ENCODE data around the gene CRAT.

CRAT gene

DNA sequence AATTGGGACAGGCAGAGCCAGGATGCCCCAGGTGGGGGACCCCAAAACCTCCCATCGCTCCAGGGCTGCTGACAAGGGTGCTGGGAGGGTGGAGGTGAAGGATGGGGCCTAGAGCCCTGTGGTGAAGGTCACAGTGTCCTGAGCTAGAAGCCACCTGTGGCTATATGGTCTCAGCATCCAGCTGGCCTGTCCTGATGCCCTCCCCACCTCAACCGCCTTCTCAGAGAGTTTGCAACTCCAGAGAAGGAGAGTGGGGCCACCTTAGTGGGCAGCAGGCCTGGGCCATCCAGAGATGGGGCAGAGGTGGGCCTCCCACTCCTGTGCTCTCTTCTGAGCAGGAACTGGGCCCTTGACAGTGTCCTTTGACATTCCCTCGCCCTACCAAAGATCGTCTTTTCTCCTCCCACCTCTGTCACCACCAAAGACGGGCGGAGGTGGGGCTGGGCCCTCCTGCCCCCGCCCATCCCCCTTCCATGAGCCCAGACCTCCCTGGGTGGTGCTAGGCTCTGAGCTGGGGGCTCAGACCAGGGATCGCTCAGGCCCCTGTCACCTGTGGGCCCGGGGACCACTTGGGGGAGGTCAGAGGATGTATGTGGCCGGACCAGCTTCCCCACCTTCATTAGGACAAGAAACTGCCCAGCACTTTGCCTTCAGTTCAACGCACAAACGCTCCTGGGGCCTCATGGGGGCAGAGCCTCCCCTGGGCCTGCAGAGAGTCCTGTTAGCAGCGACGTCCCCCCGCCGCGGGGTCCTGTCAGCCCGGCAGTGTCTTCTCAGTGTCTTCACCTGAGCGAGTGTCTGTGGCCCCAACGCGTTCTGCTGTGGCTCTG, 39.7 kb downstream of the CRAT start:
- TF ChIP-seq RAD21 (IDR thresholded peaks at IDR 0.05; ENCODE audit: low read depth) (no peak), YY1 (IDR thresholded peaks at IDR 0.05; ENCODE audit: low read depth) (no peak), EP300 (IDR thresholded peaks at IDR 0.05; ENCODE audit: borderline replicate concordance) (no peak), NFIC (IDR thresholded peaks at IDR 0.05) (no peak), TAF1 (IDR thresholded peaks at IDR 0.05; ENCODE audit: low read depth) (no peak), TEAD4 (IDR thresholded peaks at IDR 0.05) (no peak), FOXM1 (IDR thresholded peaks at IDR 0.05; ENCODE audit: borderline replicate concordance, low read depth) (no peak), ZBTB7A (IDR thresholded peaks at IDR 0.05; ENCODE audit: low read depth) (no peak), TCF12 (IDR thresholded peaks at IDR 0.05; ENCODE audit: low read depth) (no peak), EGR1 (IDR thresholded peaks at IDR 0.05) (no peak), CREB1 (IDR thresholded peaks at IDR 0.05; ENCODE audit: low read depth) (no peak), CEBPB (IDR thresholded peaks at IDR 0.05) (no peak)
- TF ChIP-seq, protein P1, sequence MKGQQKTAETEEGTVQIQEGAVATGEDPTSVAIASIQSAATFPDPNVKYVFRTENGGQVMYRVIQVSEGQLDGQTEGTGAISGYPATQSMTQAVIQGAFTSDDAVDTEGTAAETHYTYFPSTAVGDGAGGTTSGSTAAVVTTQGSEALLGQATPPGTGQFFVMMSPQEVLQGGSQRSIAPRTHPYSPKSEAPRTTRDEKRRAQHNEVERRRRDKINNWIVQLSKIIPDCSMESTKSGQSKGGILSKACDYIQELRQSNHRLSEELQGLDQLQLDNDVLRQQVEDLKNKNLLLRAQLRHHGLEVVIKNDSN (IDR thresholded peaks at IDR 0.05), result no peak
- TF ChIP-seq, protein P2, sequence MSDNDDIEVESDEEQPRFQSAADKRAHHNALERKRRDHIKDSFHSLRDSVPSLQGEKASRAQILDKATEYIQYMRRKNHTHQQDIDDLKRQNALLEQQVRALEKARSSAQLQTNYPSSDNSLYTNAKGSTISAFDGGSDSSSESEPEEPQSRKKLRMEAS (IDR thresholded peaks at IDR 0.05), result no peak
- TF ChIP-seq, protein P3, sequence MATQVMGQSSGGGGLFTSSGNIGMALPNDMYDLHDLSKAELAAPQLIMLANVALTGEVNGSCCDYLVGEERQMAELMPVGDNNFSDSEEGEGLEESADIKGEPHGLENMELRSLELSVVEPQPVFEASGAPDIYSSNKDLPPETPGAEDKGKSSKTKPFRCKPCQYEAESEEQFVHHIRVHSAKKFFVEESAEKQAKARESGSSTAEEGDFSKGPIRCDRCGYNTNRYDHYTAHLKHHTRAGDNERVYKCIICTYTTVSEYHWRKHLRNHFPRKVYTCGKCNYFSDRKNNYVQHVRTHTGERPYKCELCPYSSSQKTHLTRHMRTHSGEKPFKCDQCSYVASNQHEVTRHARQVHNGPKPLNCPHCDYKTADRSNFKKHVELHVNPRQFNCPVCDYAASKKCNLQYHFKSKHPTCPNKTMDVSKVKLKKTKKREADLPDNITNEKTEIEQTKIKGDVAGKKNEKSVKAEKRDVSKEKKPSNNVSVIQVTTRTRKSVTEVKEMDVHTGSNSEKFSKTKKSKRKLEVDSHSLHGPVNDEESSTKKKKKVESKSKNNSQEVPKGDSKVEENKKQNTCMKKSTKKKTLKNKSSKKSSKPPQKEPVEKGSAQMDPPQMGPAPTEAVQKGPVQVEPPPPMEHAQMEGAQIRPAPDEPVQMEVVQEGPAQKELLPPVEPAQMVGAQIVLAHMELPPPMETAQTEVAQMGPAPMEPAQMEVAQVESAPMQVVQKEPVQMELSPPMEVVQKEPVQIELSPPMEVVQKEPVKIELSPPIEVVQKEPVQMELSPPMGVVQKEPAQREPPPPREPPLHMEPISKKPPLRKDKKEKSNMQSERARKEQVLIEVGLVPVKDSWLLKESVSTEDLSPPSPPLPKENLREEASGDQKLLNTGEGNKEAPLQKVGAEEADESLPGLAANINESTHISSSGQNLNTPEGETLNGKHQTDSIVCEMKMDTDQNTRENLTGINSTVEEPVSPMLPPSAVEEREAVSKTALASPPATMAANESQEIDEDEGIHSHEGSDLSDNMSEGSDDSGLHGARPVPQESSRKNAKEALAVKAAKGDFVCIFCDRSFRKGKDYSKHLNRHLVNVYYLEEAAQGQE (IDR thresholded peaks at IDR 0.05; ENCODE audit: low read depth), result no peak

DNA sequence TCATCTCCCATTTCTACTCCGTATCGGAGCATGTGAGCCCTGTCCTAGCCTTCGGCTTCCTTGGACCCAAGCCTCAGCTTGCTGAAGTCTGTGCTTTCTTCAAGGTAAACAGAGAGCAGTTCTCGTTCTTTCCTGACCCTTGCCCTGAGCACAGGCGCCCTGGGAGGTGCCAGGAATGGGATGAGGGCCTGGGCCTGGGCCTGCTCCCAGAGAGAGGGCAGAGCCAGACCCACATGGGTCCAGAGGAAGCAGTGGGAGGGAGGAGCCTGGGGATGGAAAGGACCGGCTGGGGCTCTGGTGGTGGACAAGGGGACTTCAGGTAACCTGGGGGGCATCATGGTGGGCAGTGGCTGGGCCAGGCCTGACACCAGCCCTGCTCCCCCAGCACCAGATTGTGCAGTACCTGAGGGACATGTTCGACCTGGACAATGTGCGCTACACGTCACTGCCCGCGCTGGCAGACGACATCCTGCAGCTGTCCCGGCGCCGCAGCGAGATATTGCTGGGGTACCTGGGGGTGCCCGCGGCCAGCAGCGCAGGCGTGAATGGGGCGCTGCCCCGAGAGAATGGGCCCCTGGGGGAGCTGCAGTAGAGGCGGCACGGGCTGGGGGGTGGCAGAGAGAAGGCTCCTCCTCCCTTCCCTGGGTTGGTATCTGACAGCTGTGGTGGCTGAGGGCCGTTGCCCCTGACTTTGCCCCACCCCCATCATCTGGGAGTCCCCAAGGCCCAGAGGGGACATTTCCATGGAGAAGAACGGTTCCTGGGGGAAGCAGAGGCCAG, 40.5 kb downstream of the CRAT start:
- TF ChIP-seq, protein P1 (IDR thresholded peaks at IDR 0.05), result no peak

DNA sequence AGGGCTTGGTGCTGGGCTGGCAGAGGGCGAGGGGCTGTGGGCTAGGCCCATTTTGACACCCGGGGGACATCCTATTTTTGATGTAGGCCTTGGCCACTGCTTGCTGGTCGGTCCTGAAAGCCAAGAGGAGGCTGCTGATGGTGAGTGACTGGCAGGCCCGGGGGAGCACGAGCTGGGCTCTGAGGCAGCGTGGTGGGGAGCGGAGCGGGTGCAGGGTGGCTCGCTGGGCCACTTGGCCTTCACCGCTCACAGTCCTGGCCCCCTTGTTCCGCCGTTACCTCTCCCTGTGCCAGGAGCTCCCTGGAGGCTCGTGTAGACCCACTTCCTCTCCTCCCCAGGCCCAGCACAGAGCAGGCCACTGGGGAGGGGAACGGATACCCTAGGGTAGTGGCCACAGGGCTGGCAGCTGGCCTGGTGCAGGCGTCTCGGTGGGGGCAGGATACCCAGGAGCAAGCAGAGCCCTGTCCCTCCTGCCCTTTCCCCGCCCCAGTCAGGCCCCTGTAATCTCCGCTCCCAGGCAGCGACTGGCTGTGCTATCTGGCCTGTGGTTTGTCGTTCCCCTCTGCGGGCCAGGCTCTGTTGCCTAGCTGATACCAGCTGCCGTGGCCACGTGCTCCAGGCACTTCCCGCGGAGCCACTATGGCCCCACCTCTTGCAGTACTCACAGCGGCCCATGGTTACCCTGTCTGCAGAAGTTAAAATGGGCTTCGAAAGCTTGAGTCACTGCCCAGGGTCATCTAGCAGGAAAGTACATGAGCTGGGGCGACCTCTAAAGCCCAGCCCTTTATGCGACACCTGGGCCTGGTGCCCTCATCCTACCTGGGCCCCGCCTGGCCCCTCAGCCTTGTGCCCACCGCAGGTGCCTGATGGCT, 41.4 kb downstream of the CRAT start:
- no peak for TF ChIP-seq EGR1 (IDR thresholded peaks at IDR 0.05)

DNA sequence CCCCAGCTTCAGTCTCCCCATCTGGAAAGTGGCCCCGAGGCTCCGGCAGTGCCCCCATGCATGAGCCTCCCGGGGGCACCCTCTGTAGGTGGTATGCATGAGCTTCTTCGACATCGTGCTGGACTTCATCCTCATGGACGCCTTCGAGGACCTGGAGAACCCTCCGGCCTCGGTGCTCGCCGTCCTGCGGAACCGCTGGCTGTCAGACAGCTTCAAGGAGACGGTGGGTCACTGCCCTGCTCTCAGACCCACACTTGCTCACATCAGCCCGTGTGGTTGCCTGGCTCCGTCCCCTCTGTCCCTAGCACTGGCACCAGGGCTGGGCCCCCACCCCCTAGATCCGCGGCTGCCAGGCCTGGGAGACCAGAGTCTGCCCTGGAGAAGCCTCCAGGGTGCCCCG, 42.5 kb downstream of the CRAT start:
- TF ChIP-seq YY1 (IDR thresholded peaks at IDR 0.05; ENCODE audit: low read depth) (no peak), ZBTB7A (IDR thresholded peaks at IDR 0.05; ENCODE audit: low read depth) (no peak), NFIC (IDR thresholded peaks at IDR 0.05) (no peak), TAF1 (IDR thresholded peaks at IDR 0.05; ENCODE audit: low read depth) (no peak), TEAD4 (IDR thresholded peaks at IDR 0.05) (no peak), EGR1 (IDR thresholded peaks at IDR 0.05) (no peak), FOXM1 (IDR thresholded peaks at IDR 0.05; ENCODE audit: borderline replicate concordance, low read depth) (no peak), CREB1 (IDR thresholded peaks at IDR 0.05; ENCODE audit: low read depth) (no peak), RAD21 (IDR thresholded peaks at IDR 0.05; ENCODE audit: low read depth) (no peak), EP300 (IDR thresholded peaks at IDR 0.05; ENCODE audit: borderline replicate concordance) (no peak), CEBPB (IDR thresholded peaks at IDR 0.05) (no peak), TCF12 (IDR thresholded peaks at IDR 0.05; ENCODE audit: low read depth) (no peak)
- TF ChIP-seq, protein P3 (IDR thresholded peaks at IDR 0.05; ENCODE audit: low read depth), result no peak
- TF ChIP-seq, protein P2 (IDR thresholded peaks at IDR 0.05), result no peak
- TF ChIP-seq, protein P1 (IDR thresholded peaks at IDR 0.05), result no peak

DNA sequence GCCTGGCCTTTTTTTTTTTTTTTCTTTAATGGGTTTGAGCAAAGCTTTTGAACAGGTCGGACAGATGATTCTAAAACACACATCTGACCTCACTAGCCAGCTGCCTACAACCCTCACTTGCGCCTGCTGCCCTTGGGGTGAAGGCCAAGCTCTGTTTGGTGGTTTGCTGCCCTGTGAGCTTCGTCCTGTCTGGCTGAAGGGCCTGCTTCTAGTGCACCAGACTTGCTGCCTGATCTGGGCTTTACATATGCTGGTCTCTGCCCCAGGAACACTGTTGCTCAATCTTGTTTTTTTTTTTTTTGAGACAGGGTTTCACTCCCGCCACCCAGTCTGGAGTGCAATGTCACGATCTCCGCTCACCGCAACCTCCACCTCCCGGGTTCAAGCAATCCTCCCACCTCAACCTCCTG, 46.1 kb downstream of the CRAT start:
- TF ChIP-seq TCF12 (IDR thresholded peaks at IDR 0.05; ENCODE audit: low read depth) (no peak), FOXM1 (IDR thresholded peaks at IDR 0.05; ENCODE audit: borderline replicate concordance, low read depth) (no peak), YY1 (IDR thresholded peaks at IDR 0.05; ENCODE audit: low read depth) (no peak), TEAD4 (IDR thresholded peaks at IDR 0.05) (no peak), ZBTB7A (IDR thresholded peaks at IDR 0.05; ENCODE audit: low read depth) (no peak), RAD21 (IDR thresholded peaks at IDR 0.05; ENCODE audit: low read depth) (no peak), TAF1 (IDR thresholded peaks at IDR 0.05; ENCODE audit: low read depth) (no peak), CEBPB (IDR thresholded peaks at IDR 0.05) (no peak), NFIC (IDR thresholded peaks at IDR 0.05) (no peak), EGR1 (IDR thresholded peaks at IDR 0.05) (no peak), CREB1 (IDR thresholded peaks at IDR 0.05; ENCODE audit: low read depth) (no peak), EP300 (IDR thresholded peaks at IDR 0.05; ENCODE audit: borderline replicate concordance) (no peak)
- TF ChIP-seq, protein P1 (IDR thresholded peaks at IDR 0.05), result no peak
- TF ChIP-seq, protein P2 (IDR thresholded peaks at IDR 0.05), result no peak
- TF ChIP-seq, protein P3 (IDR thresholded peaks at IDR 0.05; ENCODE audit: low read depth), result no peak

Data from Ishikawa (cell line).